RKO (cell line): Measurements from ENCODE around the gene VPS9D1.
"Not testable (repeated sequence)": the region's sequence is repeated elsewhere in the genome, so short reads cannot be mapped to it uniquely, and the experiment has no call there.

Source experiments
- DNase-seq: peaks from one replicate; pipeline ENCODE4 v3.0.0-alpha.2; 2016; ENCODE audit warnings: low spot score

The VPS9D1 gene

DNA sequence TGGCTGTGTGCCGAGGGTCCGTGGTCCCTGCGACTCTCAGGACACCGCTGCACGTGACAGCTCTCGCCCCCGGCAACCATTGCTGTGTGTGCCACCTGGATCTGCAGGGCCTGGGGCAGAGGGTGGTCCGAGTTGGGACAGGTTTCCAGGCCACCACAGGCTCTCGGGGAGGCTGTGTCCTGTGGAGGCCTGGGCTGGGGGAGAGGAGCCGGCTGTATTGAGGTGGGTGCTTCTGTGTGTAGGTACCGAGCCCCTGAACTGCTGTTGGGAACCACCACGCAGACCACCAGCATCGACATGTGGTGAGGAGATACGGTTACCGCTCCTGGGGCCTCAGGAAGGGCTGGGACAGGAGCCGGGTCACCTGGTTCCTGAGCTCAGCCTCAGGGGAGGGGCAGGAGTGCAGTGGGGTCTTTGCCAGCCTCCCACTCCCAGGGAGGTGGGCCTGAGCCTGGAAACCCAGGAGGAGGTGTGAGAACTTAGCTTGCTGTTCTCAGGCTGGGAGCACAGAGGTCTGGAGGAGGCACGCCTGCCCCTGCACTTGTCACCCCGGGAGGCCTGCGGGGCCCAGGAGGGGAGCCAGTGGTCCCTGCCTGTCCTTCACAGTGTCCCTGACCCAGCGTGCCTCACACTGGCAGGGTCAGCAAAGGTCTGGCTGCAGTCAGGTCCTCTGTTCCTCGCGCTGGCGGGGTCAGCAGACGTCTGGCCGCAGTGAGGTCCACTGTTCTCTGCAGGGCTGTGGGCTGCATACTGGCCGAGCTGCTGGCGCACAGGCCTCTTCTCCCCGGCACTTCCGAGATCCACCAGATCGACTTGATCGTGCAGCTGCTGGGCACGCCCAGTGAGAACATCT lies 26.5 kb downstream of the VPS9D1 start:
- DNase-seq = no peak

DNA sequence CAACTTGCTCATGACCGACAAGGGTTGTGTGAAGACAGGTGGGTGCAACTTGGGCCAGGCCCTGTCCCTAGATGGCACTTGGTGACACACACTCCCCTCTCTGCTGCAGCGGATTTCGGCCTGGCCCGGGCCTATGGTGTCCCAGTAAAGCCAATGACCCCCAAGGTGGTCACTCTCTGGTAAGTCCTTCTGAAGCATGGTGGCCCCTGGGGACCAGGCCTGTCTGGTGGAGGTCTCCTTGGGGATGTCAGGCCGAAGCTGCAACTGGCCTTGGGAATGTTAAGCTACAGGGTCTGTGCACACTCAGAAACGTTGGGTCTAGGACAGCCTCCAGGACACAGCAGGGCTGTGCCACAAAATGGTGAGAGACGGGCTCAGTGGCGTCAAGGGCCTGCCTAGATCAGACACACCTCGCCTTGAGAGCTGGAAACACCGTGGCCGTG lies 27.4 kb downstream of the VPS9D1 start:
- DNase-seq = no peak

DNA sequence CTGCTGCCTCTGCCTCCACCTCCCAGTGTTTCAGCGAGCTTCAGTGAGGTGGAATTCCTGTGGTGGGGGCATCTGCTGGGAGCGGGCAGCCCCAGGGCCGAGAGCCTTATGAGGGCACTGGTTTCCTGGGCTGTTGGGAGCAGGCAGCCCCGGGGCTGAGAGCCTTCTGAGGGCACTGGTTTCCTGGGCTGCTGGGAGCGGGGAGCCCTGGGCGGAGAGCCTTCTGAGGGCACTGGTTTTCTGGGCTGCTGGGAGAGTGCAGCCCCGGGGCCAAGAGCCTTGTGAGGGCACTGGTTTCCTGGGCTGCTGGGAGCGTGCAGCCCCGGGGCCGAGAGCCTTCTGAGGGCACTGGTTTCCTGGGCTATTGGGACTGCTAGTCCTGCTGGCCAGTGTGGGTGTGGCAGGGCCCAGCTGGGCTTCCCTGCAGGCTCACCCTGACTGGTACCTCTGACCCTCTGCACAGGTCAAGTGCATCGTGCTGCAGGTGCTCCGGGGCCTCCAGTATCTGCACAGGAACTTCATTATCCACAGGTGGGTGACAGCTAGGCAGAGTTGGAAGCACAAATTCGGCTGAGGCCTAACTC lies 28.6 kb downstream of the VPS9D1 start:
- no peak for DNase-seq

DNA sequence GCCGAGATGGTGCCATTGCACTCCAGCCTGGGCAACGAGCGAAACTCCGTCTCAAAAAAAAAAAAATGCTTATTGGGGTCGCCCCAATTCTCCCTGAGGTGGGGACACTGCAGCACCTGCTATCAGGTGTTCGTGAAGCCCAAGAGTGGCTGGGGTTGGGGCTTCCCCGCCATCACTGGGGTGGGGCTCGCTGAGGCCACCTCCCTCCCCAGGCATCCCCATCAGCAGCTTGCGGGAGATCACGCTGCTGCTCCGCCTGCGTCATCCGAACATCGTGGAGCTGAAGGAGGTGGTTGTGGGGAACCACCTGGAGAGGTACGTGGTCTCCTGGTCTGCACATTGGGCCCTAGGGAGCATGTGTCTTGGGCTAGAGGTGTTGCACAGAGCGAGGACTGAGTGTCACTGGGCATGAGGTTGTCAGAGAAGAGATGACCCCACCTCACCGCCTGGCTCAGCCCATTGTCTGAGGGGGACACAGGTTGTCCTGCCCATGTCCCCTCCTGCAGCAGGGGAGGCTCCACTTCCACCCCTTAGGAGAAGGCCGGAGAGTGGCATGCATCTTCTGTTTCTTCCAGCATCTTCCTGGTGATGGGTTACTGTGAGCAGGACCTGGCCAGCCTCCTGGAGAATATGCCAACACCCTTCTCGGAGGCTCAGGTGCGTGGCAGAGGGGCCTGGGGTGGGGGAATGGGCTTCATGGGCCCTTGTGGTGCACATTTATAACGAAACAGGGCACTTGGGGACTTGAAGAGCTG lies 29.3 kb downstream of the VPS9D1 start:
- DNase-seq = no peak

DNA sequence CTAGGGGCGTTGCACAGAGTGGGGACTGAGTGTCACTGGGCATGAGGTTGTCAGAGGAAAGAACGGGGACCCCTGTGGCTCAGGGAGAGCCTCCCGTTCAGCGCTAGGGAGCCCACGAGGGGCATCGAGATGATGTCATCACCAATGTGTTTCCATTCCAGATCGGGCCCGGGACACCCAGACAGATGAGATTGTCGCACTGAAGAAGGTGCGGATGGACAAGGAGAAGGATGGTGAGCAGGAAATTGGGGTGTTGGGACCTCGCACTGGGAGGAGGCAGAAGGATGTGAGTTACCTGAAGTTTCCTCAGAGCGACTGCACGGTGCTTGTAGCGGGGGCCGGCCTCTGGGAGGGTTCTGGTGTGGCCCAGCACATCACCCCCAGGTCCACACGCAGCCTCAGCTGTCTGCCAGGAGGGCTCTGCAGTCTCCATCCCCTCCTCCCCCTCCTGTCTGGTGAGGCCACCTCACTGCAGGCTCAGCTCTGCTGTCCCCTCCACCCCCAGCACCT lies 30.3 kb downstream of the VPS9D1 start:
- DNase-seq = no peak

DNA sequence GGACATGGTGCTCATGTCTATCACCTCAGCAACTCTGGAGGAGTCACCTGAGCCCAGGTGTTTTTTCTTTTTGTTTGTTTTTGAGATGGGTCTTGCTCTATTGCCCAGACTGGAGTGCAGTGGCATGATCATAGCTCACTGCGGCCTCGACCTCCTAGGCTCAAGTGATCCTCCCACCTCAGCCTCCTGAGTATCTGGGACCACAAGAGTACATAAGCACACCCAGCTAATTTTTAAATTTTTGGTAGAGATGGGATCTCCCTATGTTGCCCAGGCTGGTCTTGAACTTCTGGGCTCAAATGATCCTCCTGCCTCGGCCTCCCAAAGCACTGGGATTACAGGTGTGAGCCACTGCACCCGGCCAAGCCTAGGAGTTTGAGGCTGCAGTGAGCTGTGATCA lies 31.1 kb downstream of the VPS9D1 start:
- DNase-seq = not testable (repeated sequence)

DNA sequence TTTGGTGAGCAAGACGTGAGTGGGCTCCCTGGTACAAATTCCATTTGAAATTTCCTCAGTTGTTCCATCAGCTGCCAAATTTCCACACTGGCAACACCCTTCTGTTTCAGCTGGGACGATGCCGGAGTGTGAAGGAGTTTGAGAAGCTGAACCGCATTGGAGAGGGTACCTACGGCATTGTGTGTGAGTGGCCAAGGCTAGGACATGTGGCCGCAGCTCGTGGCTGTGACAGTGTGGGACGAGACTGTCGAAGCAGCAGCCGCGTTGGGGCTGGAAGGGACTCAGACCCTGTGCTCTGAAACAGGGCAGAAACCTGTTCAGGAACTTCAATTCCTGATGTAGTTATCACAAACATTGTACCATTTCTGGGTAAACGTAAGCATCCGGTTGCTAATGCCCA lies 31.6 kb downstream of the VPS9D1 start:
- no peak for DNase-seq

DNA sequence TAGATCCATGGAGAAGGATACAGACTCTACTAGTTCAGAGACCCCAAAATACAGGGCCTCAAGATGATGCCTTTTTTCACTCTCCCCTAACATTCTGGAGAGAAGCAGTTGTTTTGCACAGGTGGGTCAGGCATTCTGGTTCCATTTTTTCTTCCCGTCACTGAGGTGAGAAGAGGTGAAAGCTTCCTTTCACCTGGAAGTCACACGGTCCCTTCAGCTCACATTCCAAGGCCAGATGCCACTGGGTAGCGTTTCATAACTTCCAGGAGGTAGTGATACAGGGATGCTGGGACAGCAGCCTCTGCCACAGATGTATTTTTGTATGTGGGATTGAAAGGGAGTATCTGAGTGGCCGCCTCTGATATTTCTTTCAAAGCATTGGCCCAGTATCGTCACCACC lies 32.3 kb downstream of the VPS9D1 start:
- DNase-seq = no peak

DNA sequence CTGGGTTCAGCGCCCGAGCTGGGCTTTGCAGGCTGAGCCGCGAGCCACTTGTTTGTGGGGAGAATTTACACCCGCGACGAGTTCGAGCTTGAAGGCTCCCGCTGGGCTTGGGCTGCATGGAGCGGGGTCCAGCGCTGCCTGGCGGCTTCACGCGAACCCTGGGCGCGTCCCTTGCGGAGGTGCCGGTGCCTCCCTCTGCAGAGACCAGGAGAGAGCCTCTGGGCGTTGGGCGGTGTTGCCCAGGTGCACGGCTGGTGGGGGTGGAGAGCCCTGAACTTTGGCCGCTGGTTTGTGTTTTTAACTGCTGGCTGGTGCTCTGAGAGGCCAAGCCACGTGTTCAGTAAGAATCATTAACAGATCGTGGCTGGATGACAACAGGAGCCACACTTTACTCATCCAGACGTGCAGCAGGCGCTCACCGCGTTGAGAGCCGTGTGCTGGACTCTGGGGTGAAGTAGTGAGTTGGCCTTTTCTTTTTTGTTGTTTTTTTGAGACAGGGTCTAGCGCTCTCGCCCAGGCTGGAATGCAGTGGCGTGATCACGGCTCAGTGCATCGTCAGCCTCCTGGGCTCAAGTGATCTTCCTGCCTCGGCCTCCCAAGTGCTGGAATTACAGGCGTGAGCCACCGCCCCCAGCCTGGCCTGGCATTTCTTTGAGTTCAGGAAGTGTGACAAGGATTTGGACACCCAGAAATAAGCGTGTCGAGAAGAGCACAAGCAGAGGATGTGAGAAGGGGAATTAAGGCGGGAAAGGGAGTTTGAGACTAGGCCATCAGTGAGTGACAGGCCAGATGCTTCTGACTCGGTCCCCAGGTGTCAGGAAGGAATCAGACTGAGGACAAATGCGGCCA lies 33.4 kb downstream of the VPS9D1 start:
- peak; percentile 77 for DNase-seq

DNA sequence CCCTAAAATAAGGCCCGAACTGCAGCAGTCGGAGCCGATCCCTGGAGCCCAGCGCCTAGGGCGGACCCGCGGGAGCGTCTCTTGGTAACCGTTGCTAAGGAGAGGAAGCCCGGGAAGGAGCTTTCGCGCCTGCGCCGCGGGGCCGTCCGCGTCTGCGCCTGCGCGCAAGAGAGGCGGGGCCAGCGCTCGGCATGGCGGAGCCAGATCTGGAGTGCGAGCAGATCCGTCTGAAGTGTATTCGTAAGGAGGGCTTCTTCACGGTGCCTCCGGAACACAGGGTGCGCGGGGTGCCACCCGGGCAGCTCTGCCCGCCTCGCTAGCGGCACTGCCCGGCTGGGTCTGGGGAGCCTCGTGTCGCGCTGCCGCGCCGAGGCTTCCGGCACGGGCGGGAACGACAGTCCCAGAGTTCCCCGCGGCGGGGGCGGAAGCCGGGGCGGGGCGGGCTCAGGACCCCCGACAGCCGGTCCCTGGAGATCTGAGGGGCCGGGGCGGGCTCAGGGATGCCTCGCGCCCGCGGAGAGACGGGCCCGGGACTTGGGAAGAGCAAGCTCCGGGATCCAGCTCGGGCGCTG lies 34.1 kb downstream of the VPS9D1 start, which contains the start of gene CDK10:
CDK10 (plus strand) TSS at position 170 of the 572 bp plus-strand sequence; CDS start at position 192, 22 bp downstream.
- peak; percentile 90 for DNase-seq

DNA sequence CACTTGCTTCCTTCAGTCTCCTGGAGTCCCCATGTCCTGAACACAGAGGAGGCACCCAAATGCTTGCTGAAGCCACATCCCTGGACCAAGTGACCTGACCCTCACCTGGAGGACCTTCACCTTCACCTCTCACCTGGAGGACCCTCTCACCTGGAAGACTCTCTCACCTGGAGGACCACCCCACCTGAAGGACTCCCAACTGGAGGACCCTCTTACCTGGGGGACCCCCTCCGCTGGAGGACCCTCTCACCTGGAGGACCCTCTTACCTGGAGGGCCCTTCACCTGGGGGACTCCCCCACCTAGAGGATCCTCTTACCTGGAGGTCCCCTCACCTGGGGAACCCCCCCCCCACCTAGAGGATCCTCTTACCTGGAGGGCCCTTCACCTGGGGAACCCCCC lies 34.8 kb downstream of the VPS9D1 start:
- no peak for DNase-seq

DNA sequence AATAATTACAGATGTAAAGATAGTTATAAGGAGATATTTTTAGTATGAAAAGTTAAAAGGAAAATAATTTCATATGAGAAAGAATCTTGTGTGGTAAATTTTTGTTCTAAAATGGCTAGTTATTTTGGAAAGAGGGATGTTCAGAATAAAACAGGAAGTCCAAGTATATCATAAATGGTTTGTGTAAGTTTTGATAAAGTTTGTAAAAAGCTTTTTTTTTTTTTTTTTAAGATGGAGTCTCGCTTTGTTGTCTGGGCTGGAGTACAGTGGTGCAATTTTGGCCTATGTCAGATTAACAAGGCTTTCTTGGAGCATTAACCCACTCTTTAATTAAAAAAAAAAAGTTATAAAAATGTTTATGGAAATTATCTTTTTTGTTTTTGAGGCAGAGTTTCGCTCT lies 42.4 kb downstream of the VPS9D1 start:
- DNase-seq = no peak

DNA sequence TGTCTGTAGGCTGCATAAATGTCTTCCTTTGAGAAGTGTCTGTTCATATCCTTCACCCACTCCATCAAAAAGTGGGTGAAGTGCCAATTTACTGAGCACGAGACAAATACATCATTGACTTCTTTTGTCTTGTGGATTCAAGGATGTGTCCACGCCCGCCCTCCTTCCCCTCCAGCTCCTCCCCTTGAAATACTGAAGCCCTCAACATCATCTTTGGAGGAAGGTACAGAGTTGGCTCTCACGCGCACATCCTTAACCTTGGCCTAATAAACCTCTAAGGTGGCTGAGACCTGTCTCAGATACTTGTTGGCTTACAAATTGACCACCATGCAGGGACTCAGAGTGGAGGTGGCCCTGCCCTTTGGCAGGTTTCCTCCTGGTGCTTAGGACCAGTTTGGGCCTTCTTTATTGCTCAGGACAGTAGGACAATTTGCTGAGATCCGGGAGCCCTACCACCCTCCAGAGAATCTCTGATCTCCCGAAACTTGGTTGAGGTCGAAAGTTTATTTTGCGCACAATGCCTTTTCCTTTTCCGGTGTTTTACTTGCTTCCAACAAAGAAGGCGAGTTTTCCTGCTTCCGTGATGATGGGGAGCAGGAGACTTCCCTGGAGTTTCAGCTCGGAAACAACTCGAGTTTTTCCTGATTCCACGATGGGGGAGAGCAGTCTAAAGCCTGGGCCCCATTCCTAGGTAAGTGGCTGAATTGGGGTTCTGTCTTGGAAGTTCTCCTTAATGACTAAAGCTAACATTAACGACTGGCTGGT lies 48.3 kb downstream of the VPS9D1 start:
- DNase-seq = no peak

DNA sequence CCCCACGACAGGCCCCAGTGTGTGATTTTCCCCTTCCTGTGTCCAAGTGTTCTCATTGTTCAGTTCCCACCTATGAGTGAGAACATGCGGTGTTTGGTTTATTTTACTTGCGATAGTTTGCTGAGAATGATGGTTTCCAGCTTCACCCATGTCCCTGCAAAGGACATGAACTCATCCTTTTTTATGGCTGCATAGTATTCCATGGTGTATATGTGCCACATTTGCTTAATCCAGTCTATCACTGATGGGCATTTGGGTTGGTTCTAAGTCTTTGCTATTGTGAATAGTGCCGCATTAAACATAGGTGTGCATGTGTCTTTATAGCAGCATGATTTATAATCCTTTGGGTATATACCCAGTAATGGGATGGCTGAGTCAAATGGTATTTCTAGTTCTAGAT lies 49.1 kb downstream of the VPS9D1 start:
- DNase-seq = not testable (repeated sequence)

DNA sequence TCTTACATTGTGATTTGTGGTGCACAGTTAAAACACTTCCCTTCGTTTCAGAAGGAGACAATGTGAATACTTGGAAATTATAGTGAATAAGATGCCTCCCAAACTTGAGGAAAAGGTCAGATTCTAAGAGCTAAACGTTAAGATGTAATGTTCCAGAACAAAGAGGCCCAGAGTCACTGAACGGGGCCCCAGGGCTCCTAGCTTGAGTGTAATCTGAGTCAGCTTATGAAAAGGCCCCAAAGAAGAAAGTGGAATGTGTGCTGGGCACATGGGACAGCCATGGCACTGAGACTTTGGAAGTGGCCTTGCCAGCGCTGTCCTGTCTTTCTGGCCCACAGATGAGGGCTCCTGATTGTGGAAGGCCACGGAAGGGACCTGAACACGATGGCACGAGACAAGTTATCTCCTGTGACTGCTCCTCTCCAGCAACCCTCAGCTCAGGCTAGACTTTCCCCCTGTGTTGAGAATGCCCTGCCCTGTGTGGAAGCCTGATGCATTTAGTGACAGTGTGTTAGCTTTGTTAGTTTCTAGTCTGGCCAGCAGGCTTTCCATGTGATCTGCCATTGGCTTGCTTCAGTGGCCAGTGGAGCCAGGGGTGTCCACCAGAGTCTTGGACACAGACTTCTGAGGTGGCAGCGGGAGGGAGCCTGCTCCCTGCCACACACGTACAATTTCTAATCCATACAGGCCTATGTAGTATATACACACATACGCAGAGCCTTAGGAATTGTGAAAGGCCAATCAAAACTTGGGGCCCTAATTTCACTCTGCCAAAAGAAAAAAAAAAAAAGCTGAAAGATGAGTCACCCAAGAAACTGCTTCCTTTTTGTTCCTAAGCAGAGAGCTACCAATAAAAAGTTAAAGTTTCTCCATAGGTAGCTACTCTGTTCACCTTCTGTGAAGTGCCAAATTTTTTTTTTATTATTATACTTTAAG lies 49.9 kb downstream of the VPS9D1 start:
- no peak for DNase-seq

DNA sequence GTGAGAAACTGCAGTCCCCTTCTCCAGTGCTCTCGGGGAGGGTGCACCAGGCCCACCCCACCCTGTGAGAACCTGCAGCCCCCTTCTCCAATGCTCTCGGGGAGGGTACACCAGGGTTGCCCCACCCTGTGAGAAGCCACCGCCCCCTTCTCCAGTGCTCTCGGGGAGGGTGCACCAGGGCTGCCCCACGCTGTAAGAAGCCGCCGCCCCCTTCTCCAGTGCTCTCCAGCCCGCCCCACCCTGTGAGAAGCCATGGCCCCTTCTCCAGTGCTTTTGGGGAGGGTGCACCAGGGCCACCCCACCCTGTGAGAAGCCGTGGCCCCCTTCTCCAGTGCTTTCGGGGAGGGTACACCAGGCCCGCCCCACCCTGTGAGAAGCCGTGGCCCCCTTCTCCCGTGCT lies 50.9 kb downstream of the VPS9D1 start:
- DNase-seq = no peak

DNA sequence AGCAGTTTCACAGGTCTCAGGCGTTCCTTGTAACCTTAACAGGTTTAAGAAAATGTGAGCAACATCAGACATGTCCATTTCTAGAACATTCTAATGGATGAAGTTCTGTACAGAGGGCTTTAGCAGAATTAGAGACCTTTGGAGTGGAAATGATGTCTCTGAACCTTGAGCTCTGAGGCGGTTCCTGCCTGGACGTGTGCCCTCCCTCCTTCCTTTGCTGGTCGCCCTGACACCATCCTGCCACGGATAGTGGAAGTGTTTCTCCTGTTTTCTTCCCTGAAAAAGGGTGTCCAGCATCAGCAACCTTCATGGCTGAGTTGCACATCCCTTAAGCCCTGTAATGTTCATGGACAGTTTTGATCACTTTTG lies 51.9 kb downstream of the VPS9D1 start:
- no peak for DNase-seq

DNA sequence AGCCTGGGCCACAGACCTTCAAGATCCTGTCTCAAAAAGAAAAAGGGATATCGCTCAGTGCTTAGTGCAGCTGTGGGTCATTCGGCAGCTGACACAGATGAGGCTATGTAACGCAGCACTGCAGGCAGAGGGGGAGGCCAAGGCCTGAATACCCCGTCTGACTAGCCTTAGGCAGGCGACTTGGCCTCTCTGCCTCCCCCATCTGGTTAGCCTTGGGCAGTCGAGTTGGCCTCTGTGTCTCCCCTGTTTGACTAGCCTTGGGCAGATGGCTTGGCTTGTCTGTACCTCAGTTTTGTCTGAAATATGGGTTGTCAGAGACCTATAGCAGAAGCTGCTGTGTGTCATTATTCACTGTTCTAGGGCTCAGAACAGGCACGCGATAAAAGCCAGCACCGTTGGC lies 53.1 kb downstream of the VPS9D1 start:
- DNase-seq = no peak

DNA sequence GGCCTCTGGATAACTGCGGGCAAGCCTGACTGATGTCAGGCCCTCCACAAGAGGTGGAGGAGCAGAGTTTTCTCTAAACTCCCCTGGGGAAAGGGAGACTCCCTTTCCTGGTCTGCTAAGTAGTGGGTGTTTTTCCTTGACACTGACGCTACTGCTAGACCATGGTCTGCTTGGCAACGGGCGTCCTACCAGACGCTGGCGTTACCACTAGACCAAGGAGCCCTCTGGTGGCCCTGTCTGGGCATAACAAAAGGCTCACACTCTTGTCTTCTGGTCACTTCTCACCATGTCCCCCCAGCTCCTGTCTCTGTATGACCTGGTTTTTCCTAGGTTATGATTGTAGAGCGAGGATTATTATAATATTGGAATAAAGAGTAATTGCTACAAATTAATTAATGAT lies 53.7 kb downstream of the VPS9D1 start:
- peak; percentile 51 for DNase-seq
